Measurements from ENCODE around the gene DPP7.
A peak's percentile ranks its signal among the peaks of the same experiment; 100 is the strongest.

DPP7 gene

DNA sequence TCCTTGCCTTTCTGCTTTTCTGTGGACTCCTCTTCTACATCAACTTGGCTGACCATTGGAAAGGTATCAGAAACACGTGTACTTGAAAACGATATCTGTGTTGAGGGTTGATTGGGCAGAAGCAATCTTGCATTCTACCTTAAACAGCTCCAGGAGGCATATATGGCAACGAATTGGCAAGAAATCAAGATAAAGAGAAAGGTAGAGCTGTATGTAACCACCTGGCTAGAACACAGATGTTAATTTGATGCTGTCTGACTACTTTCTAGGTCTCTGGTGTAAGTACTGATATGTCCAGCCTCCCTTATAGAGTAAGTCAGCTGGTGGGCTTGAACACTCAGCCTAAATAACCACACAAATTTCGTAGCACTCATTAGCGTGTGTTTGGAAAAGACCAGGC is 26.4 kb downstream of the DPP7 start:
- no peak for ATAC-seq (replicated peaks)

DNA sequence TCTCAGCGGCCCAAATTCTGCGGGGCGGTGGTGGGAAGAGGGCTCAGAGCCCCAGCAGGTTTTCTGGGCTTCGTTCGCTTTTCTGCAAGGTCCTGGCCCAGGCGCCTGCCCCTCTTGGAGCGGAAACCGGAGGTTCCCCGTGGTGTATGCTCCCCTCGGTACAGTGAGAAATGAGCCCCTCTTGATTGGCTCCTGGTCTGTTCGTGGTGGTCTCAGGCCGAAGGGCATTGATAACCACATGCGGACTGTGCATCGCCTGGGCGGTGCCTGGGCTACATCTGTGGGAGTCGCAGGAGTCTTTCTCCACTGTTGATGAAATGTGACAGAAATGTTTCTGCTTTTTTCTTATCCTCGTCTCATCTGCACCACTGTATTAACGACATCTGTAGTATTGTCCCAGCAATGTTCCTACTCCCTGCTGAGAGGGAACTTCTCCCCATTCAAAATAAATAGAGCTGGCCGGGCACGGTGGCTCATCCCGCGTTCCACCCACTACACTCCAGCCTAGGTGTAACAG is 27.1 kb downstream of the DPP7 start:
- H3K4me3 Mint-ChIP-seq: peak overlapping the region; percentile 79 to 80
- no peak for DNase-seq
- ATAC-seq (replicated peaks): no peak
- peaks cover 35% of the 10 kb centered on the region for H3K36me3 Mint-ChIP-seq (ENCODE audit: insufficient read depth)
- no peaks in the 10 kb centered on the region for H3K27me3 Mint-ChIP-seq
- peaks cover 24 to 28% of the 10 kb centered on the region in 2 donors for H3K4me1 Mint-ChIP-seq (ENCODE audit: low read depth in 2 of 2)
- peak overlapping the region; percentile 83 for H3K27ac Mint-ChIP-seq
- H3K9me3 Mint-ChIP-seq: no peaks in the 10 kb centered on the region

More for the DNA sequence above, 26.4 kb downstream of the DPP7 start:
- Mint-ChIP-seq H3K27ac (peak overlapping the region; percentile 83), H3K36me3 (ENCODE audit: insufficient read depth) (peaks cover 38% of the 10 kb centered on the region), H3K9me3 (no peaks in the 10 kb centered on the region), H3K4me3 (peak overlapping the region; percentile 79 to 80), H3K27me3 (no peaks in the 10 kb centered on the region), H3K4me1 (ENCODE audit: low read depth in 2 of 2) (peaks cover 24 to 28% of the 10 kb centered on the region in 2 donors)
- no peak for DNase-seq

DNA sequence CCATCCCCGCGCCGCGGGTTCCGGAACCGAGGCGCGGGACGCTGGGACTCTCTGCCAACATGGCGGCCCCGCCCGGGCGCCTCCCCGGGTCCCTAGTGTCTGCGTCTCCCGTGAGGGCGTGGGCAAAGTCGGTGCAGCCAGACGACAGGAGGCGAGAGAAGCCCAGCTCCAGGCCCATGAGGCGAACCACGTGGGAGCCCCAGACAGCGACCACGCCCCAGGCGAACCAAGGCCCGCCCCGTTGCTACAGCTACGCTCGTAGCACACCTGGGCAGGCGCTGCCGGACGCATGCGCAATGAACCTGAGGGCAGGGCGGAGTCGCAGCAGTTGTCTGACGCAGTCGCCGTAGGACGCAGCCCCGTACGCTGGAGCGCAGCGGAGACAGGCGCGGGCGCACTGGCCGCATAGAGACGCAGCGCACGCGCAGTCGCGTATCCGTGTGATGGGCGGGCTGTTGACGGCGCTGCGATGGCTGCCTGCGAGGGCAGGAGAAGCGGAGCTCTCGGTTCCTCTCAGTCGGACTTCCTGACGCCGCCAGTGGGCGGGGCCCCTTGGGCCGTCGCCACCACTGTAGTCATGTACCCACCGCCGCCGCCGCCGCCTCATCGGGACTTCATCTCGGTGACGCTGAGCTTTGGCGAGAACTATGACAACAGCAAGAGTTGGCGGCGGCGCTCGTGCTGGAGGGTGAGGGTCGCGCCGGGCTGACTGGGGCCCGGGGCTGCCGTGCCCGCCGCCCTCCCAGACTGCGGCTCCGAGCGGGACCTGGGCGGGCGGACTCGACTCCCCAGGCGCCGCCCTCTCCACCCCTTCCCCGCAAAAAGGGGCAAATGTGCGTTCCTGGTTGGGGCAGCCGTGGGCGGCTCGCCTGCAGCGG is 27.8 kb downstream of the DPP7 start, which contains the start of gene MAN1B1:
Gene MAN1B1, plus strand, starts transcription at position 455 of the 878 bp plus-strand sequence. Its CDS starts 15 bp downstream, at position 470.
- ATAC-seq (replicated peaks) (peak; percentile 76), DNase-seq (peak; percentile 97 to 99 (median 98))
- no peaks in the 10 kb centered on the region for H3K9me3 Mint-ChIP-seq
- H3K36me3 Mint-ChIP-seq (ENCODE audit: insufficient read depth): peaks cover 34% of the 10 kb centered on the region
- no peaks in the 10 kb centered on the region for H3K27me3 Mint-ChIP-seq
- H3K4me3 Mint-ChIP-seq: peak within 1 kb of the TSS; percentile 90 to 93
- H3K27ac Mint-ChIP-seq: peak within 1 kb of the TSS; percentile 90 to 94
- peaks cover 24 to 28% of the 10 kb centered on the region in 2 donors for H3K4me1 Mint-ChIP-seq (ENCODE audit: low read depth in 2 of 2)

DNA sequence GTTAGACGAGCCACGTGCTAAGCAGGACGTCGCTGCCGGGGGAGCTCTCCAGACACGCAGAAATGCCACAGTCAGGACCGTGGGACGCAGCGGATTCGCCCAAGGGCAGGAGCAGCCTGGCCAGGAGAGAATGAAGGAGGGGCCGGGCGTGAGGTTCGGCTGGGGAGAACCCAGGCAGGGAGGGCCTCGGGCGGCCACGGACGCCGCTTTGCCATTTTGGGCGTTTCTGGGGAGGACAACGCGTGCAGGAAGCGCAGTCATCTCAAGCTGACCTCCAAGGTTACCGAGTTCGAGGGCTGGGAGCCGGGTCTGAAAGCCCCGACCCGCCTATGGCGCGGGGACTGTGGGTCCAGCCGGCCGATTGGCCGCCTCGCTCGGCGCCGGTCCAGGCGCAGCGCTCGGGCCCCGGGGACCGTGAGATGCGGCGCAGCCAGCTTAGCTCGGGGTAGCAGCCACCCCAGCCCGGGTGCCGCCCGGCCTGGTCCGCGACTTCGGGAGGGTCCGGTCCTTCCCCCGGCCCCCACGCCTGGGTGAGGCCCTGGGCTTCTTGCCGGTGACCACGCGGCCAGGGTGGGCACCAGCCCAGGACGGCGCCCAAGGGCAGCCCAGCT is 28.5 kb downstream of the DPP7 start:
- Mint-ChIP-seq H3K27ac (peak overlapping the region; percentile 90 to 94), H3K9me3 (no peaks in the 10 kb centered on the region), H3K4me1 (ENCODE audit: low read depth in 2 of 2) (peaks cover 24 to 26% of the 10 kb centered on the region in 2 donors), H3K27me3 (no peaks in the 10 kb centered on the region), H3K4me3 (peak overlapping the region; percentile 90 to 93), H3K36me3 (ENCODE audit: insufficient read depth) (peaks cover 28% of the 10 kb centered on the region)
- ATAC-seq (replicated peaks) (peak; percentile 3), DNase-seq (peak in 1 of 3 experiments; percentile 17)

DNA sequence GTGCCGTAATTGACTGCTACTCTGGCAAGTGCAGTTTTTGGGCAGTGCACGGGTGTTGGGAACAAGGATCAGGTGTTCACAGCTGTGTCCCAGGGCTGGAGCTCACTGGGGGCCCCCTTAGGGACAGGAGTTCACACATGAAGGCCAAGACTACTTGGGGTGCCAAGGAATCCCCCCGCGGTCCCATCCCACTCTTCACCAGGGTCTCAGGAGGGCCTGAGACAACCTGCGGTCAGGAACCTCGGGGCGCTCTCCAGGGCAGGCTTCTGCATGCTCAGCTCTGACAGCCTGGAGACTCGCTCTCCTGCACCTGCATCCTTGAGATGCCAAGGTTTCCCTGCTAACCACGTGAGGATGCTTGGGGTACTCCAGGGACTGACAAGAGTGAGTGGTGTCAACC is 30.0 kb downstream of the DPP7 start:
- no peaks in the 10 kb centered on the region for H3K9me3 Mint-ChIP-seq
- H3K27me3 Mint-ChIP-seq: no peaks in the 10 kb centered on the region
- H3K4me1 Mint-ChIP-seq (ENCODE audit: low read depth in 2 of 2): peaks cover 23 to 24% of the 10 kb centered on the region in 2 donors
- no peak overlapping the region for H3K27ac Mint-ChIP-seq
- no peak overlapping the region for H3K4me3 Mint-ChIP-seq
- H3K36me3 Mint-ChIP-seq (ENCODE audit: insufficient read depth): peaks cover 24% of the 10 kb centered on the region
- ATAC-seq (replicated peaks): no peak
- no peak for DNase-seq

DNA sequence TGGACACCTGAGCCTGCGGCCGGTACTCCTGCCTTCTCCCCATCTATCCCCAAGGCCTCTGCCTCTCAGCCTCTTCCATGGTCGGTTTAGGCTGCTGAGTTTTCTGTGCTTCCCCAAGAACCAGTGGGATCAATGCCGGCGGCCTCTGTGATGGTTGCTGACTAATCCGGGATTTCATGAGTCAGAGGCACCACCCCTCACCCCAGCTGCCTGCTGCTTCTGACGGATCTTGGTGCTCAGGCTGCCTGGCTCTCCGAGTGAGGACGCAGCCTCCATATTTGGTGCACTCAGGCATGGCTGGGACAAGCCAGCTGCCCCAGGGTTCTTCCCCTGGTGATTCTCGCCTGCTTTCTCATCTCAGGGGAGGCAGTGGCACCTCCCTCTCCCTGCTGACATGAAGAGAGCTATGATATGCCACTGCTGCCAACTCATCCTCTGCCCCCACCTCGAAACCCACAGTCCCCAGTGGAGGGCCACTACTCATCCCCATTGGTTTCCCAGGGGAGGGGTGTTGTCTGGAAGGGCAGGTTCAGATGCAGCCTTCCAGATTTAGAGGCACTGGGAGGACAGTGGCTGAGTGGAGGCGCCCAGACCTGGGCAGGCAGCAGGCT is 31.0 kb downstream of the DPP7 start:
- no peaks in the 10 kb centered on the region for H3K27me3 Mint-ChIP-seq
- H3K4me1 Mint-ChIP-seq (ENCODE audit: low read depth in 2 of 2): peaks cover 16 to 19% of the 10 kb centered on the region in 2 donors
- H3K36me3 Mint-ChIP-seq (ENCODE audit: insufficient read depth): peaks cover 19% of the 10 kb centered on the region
- DNase-seq: no peak
- no peak overlapping the region for H3K27ac Mint-ChIP-seq
- no peaks in the 10 kb centered on the region for H3K9me3 Mint-ChIP-seq
- H3K4me3 Mint-ChIP-seq: no peak overlapping the region
- ATAC-seq (replicated peaks): no peak

DNA sequence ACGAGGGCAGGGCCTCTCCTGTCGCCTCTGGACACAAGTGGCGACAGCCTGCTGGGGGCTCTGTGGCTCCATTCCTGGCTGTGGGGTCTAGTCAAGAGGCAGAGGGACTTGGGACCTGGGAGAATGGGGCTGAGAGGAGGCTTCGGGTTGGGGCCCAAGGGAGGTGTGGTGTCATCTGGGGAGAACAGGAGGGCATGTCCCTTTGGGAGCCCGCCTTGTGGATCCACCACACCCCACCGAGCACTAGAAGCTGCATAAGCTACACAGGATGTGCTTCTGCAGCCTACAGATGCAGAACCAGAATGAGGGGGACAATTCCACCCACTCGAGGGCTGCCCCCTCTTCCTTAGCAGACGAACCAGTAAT is 31.6 kb downstream of the DPP7 start:
- no peaks in the 10 kb centered on the region for H3K9me3 Mint-ChIP-seq
- no peaks in the 10 kb centered on the region for H3K27me3 Mint-ChIP-seq
- peaks cover 14% of the 10 kb centered on the region for H3K36me3 Mint-ChIP-seq (ENCODE audit: insufficient read depth)
- H3K4me3 Mint-ChIP-seq: no peak overlapping the region
- no peak for DNase-seq
- peaks cover 10 to 15% of the 10 kb centered on the region in 2 donors for H3K4me1 Mint-ChIP-seq (ENCODE audit: low read depth in 2 of 2)
- no peak overlapping the region for H3K27ac Mint-ChIP-seq
- ATAC-seq (replicated peaks): no peak

DNA sequence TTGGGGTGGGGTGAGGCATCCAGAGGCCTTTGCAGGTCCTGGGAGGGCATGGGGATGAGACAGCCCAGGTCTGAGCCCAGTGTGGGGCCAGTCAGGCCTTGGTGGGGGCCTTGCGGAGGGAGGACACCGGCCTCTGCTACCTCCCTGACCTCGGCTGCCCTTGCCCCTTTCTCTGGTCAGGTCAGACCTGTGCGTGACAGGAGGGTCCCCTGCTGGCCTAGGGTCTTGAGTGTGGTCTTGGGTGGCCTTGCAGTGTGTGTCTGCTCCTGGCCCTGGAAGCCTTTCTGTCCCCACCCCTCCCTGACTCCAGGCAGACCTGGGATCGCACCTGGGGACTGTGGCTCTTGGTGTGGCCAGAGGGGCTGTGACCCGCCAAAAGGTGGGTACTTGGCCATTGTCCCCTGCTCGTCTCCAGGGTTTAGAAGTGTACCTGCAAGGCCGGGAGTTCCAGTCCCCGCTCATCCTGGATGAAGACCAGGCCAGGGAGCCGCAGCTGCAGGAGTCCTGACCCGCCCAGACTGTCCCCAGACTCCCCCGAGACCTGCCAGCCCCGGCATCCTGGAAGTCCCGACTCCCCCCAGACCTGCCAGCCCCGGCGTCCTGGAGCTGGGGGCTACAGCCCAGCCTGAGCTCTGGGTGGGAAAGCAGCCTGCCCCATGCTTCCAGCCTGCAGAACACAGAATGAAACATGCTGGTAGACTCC is 32.2 kb downstream of the DPP7 start:
- Mint-ChIP-seq H3K36me3 (ENCODE audit: insufficient read depth) (peaks cover 14% of the 10 kb centered on the region), H3K27me3 (no peaks in the 10 kb centered on the region), H3K4me3 (no peak overlapping the region), H3K27ac (no peak overlapping the region), H3K9me3 (no peaks in the 10 kb centered on the region), H3K4me1 (ENCODE audit: low read depth in 2 of 2) (peaks cover 6 to 9% of the 10 kb centered on the region in 2 donors)
- DNase-seq: no peak
- no peak for ATAC-seq (replicated peaks)

DNA sequence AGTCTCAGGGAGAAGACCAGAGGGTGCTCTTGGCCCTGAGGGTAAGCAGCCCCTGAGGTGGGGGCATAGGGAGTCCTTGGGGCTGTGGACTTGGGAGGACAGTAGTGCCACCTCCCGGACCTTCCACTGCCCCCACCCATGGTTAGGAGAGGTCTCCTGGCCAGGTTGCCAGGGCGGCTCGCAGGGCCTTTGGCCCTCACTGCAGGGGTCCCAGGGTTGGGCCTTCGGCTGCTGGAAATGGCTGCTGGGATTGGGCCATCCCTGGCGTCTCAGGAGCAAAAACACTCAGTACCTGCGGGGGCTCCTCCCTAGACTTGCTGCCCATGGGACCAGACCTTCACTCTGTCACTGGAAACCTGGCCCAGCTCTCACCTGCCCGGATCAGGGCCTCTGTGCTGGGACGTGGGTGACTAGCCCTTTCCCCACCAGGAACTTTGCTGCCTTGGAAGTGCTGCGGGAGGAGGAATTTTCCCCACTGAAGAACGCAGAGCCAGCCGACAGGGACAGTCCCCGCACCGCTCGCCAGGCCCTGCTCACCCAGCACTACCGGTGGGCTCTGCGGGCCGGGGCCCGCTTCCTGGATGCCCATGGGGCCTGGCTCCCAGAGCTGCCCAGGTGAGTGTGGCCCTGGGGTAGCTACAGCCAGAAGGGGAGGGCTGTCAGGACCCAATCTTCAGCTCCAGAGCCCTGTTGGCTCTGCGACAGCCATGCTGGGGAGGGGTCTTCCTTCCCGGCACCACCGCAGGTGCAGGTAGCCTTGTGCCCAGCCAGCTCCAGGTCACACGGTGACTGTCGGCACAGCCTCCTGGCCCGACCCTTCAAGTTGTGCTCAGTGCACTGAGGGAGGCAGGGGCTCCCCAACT is 34.0 kb downstream of the DPP7 start:
- H3K36me3 Mint-ChIP-seq (ENCODE audit: insufficient read depth): peaks cover 5% of the 10 kb centered on the region
- H3K4me3 Mint-ChIP-seq: no peak overlapping the region
- no peak for DNase-seq
- no peak overlapping the region for H3K27ac Mint-ChIP-seq
- H3K9me3 Mint-ChIP-seq: no peaks in the 10 kb centered on the region
- H3K4me1 Mint-ChIP-seq (ENCODE audit: low read depth in 2 of 2): peaks cover 1 to 4% of the 10 kb centered on the region in 2 donors
- H3K27me3 Mint-ChIP-seq: no peaks in the 10 kb centered on the region
- no peak for ATAC-seq (replicated peaks)

DNA sequence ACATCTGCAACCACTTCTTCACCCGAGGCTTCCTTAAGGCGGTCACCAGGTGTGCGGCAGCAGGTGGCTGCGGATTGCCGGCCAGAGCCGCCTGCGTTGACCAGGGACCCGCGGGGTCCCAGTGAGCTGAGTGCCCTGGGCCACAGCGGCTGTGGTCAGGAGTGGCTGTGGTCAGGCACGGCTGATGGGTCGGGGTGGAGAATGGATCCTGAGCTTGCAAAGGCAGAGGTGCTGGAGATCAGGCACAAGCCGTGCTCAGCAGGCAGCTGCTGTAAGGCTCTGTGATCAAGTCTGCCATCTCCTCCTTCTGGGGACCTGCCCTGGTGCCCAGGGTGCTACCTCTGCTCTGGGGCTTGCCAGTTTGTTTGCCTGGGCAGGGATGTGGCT is 35.1 kb downstream of the DPP7 start:
- ATAC-seq (replicated peaks): no peak
- peaks cover 3% of the 10 kb centered on the region for H3K36me3 Mint-ChIP-seq (ENCODE audit: insufficient read depth)

DNA sequence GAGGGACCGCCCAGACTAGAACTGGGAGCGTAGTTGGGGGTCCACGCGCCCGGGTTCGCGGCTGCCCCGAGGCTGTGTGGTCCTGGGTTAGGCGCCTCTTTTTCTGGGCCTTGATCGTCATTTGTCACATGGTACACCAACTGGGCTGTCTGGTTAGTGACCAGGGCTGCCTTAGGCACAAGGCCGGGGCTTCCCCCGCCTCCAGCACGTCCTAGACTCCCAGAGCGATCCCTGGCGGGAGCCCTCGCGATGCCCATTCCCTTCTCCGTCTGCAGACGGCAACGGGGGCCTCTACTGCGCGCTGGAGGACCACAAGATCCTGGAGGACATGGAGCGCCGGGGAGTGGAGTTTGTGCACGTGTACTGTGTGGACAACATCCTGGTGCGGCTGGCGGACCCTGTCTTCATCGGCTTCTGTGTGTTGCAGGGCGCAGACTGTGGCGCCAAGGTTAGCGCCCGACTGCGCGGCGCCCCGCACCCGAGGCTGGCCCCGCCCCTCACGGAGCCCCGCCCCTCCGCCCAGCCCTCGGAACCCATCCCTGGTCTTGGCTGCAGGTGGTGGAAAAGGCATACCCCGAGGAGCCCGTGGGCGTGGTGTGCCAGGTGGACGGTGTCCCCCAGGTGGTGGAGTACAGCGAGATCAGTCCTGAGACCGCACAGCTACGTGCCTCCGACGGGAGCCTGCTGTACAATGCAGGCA is 35.7 kb downstream of the DPP7 start:
- DNase-seq: no peak
- Mint-ChIP-seq H3K9me3 (no peaks in the 10 kb centered on the region), H3K4me1 (ENCODE audit: low read depth in 2 of 2) (peaks cover 0 to 2% of the 10 kb centered on the region in 2 donors), H3K27ac (peak overlapping the region in 1 of 2 donors; percentile 15), H3K36me3 (ENCODE audit: insufficient read depth) (peaks cover 3% of the 10 kb centered on the region), H3K4me3 (peak overlapping the region; percentile 72 to 73), H3K27me3 (no peaks in the 10 kb centered on the region)
- no peak for ATAC-seq (replicated peaks)

More for the DNA sequence above, 35.1 kb downstream of the DPP7 start:
- no peak for DNase-seq
- Mint-ChIP-seq H3K27ac (peak overlapping the region in 1 of 2 donors; percentile 15), H3K4me1 (ENCODE audit: low read depth in 2 of 2) (peaks cover 0 to 2% of the 10 kb centered on the region in 2 donors), H3K27me3 (no peaks in the 10 kb centered on the region), H3K9me3 (no peaks in the 10 kb centered on the region), H3K4me3 (peak overlapping the region; percentile 20 to 33)
